Measurements from ENCODE around the gene GRIK1.

DNA sequence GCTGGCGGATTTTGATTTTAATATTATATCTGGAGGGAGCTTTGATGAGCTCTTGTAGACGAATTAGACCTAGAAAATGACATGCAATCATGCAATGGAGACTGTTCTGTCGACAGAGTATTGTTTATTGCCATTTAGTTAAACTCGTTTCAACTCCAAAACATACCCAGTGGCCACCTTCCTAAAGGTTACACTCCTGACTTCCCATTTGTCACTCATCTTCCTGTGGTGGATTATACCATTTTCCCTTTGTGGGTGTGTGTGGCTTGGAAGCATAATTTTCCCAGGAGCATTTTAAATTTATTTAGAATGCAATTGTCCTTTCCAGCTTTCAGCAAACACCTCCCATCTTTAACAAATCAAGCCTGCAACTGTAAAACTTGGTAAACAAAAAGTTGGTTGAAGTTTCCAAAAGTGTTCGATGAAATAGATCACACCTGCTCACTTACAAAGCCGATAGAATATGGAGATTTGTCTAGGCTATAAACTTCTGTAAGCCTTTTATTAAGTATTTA is 266.6 kb downstream of the GRIK1 start:
- TF ChIP-seq, protein P1, sequence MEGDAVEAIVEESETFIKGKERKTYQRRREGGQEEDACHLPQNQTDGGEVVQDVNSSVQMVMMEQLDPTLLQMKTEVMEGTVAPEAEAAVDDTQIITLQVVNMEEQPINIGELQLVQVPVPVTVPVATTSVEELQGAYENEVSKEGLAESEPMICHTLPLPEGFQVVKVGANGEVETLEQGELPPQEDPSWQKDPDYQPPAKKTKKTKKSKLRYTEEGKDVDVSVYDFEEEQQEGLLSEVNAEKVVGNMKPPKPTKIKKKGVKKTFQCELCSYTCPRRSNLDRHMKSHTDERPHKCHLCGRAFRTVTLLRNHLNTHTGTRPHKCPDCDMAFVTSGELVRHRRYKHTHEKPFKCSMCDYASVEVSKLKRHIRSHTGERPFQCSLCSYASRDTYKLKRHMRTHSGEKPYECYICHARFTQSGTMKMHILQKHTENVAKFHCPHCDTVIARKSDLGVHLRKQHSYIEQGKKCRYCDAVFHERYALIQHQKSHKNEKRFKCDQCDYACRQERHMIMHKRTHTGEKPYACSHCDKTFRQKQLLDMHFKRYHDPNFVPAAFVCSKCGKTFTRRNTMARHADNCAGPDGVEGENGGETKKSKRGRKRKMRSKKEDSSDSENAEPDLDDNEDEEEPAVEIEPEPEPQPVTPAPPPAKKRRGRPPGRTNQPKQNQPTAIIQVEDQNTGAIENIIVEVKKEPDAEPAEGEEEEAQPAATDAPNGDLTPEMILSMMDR (tag by site-specific recombination; IDR thresholded peaks at IDR 0.05): no peak
- TF ChIP-seq ZNF311 (tag by site-specific recombination; IDR thresholded peaks at IDR 0.05; ENCODE audit: borderline replicate concordance) (no peak), BCL11B (tag by site-specific recombination; IDR thresholded peaks at IDR 0.05; ENCODE audit: low read depth) (no peak)
- TF ChIP-seq, protein P2, sequence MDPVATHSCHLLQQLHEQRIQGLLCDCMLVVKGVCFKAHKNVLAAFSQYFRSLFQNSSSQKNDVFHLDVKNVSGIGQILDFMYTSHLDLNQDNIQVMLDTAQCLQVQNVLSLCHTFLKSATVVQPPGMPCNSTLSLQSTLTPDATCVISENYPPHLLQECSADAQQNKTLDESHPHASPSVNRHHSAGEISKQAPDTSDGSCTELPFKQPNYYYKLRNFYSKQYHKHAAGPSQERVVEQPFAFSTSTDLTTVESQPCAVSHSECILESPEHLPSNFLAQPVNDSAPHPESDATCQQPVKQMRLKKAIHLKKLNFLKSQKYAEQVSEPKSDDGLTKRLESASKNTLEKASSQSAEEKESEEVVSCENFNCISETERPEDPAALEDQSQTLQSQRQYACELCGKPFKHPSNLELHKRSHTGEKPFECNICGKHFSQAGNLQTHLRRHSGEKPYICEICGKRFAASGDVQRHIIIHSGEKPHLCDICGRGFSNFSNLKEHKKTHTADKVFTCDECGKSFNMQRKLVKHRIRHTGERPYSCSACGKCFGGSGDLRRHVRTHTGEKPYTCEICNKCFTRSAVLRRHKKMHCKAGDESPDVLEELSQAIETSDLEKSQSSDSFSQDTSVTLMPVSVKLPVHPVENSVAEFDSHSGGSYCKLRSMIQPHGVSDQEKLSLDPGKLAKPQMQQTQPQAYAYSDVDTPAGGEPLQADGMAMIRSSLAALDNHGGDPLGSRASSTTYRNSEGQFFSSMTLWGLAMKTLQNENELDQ (tag by site-specific recombination; IDR thresholded peaks at IDR 0.05; ENCODE audit: low read depth): no peak
